Lung (tissue), 12 donors: Measurements from ENCODE around the gene LY9. TPM values are rescaled to one million over a fixed set of nuclear protein-coding genes. Genes with fewer than 3 reads are reported as not detected.

Source experiments
- ATAC-seq: fragments of 200-7000 bp; cut with Tn5 transposase; one replicate; pipeline ENCODE4 v1.9.1; 2020; ENCODE audit warnings: moderate number of reproducible peaks; ENCODE audit not compliant: insufficient read depth, low FRiP score
- DNase-seq, 3 donors: peaks; one replicate each; pipeline ENCODE4 v3.0.0-alpha.2; 2013 to 2017
- H3K27ac ChIP-seq, 2 donors: one replicate each; pipeline ENCODE4 v1.5.1; 2013; ENCODE audit warnings: mild to moderate bottlenecking in 2 of 2, moderate library complexity in 2 of 2, control low read depth in 1 of 2, inconsistent platforms in 1 of 2, low read depth in 1 of 2, low read length in 1 of 2
- H3K27me3 ChIP-seq, 3 donors: one replicate each; pipeline ENCODE4 v1.5.1; 2013; ENCODE audit warnings: low read length in 2 of 3; ENCODE audit not compliant: control insufficient read depth in 3 of 3, insufficient read depth in 3 of 3
- H3K36me3 ChIP-seq, 4 donors: one replicate each; pipeline ENCODE4 v1.5.1; 2013; ENCODE audit warnings: low read length in 4 of 4, mild to moderate bottlenecking in 1 of 4, moderate library complexity in 1 of 4; ENCODE audit not compliant: control insufficient read depth in 4 of 4, insufficient read depth in 4 of 4
- H3K4me1 ChIP-seq, 5 donors: one replicate each; pipeline ENCODE4 v1.5.1; 2013; ENCODE audit warnings: low read length in 5 of 5, mild to moderate bottlenecking in 2 of 5, moderate library complexity in 1 of 5; ENCODE audit not compliant: control insufficient read depth in 5 of 5, insufficient read depth in 5 of 5
- H3K4me3 ChIP-seq: one replicate; pipeline ENCODE4 v1.5.1; 2013; ENCODE audit warnings: mild to moderate bottlenecking, control low read depth, moderate library complexity
- H3K9ac ChIP-seq, 2 donors: one replicate each; pipeline ENCODE4 v1.5.1; 2013; ENCODE audit warnings: low read length in 2 of 2, control low read depth in 1 of 2; ENCODE audit not compliant: insufficient read depth in 1 of 2
- H3K9me3 ChIP-seq, 4 donors: one replicate each; pipeline ENCODE4 v1.5.1; 2013; ENCODE audit warnings: low read length in 3 of 4, mild to moderate bottlenecking in 1 of 4, moderate library complexity in 1 of 4; ENCODE audit not compliant: control insufficient read depth in 4 of 4, insufficient read depth in 3 of 4
- CTCF ChIP-seq: IDR thresholded peaks from 2 replicates; pipeline ENCODE4 v1.5.1; 2012; ENCODE audit warnings: mild to moderate bottlenecking; ENCODE audit errors: control extremely low read depth, extremely low read depth
- WGBS, 2 donors: extraction: QIAGEN DNeasy Blood & Tissue Kit; methylation state at CpG; one replicate each; pipeline ENCODE4 v1.1.7; 2013; 5-methylcytosine and 5-hydroxymethylcytosine counted together
- polyA plus RNA-seq, 2 donors: library from polyadenylated mRNA; stranded (reverse); fragments of 200-250 nt; gene quantifications; one replicate each; pipeline ENCODE4 v1.2.1, GENCODE V29; 2013
- total RNA-seq, 2 donors: library from RNA; depleted of rRNA in 1 of 2; stranded (reverse); fragments of >200 nt in 1 of 2; gene quantifications; one replicate each; pipeline ENCODE4 v1.2.1, GENCODE V29; 2014 to 2021
- donor health status: control.
- donor health status: control.
- donor health status: Bipolar disorder and iron deficiency.
- donor health status: healthy.
- donor health status: DM: yes; HTN: yes; CAD: no.

The LY9 gene
- total and polyA plus RNA-seq, 4 donors = 0.94 to 3.4 (median 1.4) TPM

DNA sequence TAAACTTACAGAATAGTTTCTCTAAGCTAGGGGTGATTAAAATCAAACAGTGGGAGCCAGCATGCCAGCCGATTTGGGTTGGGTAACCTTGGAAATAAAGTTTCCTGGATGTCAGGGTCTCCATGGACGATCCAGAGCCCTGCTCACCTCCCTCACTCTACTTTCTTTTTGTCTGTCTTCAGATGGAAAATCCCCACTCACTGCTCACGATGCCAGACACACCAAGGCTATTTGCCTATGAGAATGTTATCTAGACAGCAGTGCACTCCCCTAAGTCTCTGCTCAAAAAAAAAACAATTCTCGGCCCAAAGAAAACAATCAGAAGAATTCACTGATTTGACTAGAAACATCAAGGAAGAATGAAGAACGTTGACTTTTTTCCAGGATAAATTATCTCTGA is 43.0 kb upstream of the LY9 start:
- peaks cover 0 to 1% (median 0%) of the 10 kb centered on the region in 4 donors for H3K9me3 ChIP-seq
- no peak overlapping the region for H3K9ac ChIP-seq
- H3K4me1 ChIP-seq = peaks cover 0 to 1% (median 0%) of the 10 kb centered on the region in 5 donors
- H3K27ac ChIP-seq = no peak overlapping the region
- 57 to 76% methylated on average over 5 of the region's 5 CpGs for WGBS, 2 donors
- H3K36me3 ChIP-seq = no peaks in the 10 kb centered on the region
- no peaks in the 10 kb centered on the region for H3K27me3 ChIP-seq
- TF ChIP-seq CTCF = no peak
- ATAC-seq (no peak), DNase-seq (no peak)
- no peak overlapping the region for H3K4me3 ChIP-seq

GRCh38 chr1:160753594-160753993 is 42.4 kb upstream of the LY9 start:
- Histone ChIP-seq H3K9ac (no peak overlapping the region), H3K27ac (no peak overlapping the region), H3K27me3 (no peaks in the 10 kb centered on the region), H3K36me3 (no peaks in the 10 kb centered on the region), H3K9me3 (peaks cover 0 to 1% (median 0%) of the 10 kb centered on the region in 4 donors), H3K4me3 (no peak overlapping the region), H3K4me1 (peaks cover 0 to 1% (median 0%) of the 10 kb centered on the region in 5 donors)
- no peak for DNase-seq
- no peak for TF ChIP-seq CTCF
- ATAC-seq = no peak

GRCh38 chr1:160755461-160755860 is 40.5 kb upstream of the LY9 start:
- Histone ChIP-seq H3K4me1 (no peaks in the 10 kb centered on the region), H3K9ac (no peak overlapping the region), H3K27ac (no peak overlapping the region), H3K27me3 (no peaks in the 10 kb centered on the region), H3K36me3 (no peaks in the 10 kb centered on the region), H3K4me3 (no peak overlapping the region), H3K9me3 (peaks cover 0 to 1% (median 0%) of the 10 kb centered on the region in 4 donors)
- ATAC-seq (no peak), DNase-seq (no peak)
- WGBS, 2 donors = 90 to 97% methylated on average over 2 of the region's 2 CpGs
- no peak for TF ChIP-seq CTCF
